IPS DF 6.9 (cell line): ENCODE results near the gene C6orf120.

Experiments
- DNase-seq: peaks from one replicate; pipeline ENCODE4 v3.0.0-alpha.2; 2013; ENCODE audit warnings: low read depth, low spot score
- H3K27ac ChIP-seq: one replicate; pipeline ENCODE4 v1.5.1; 2013; ENCODE audit warnings: low read length, control low read depth
- H3K27me3 ChIP-seq: 2 replicates; pipeline ENCODE4 v1.6.1; 2013; ENCODE audit warnings: mild to moderate bottlenecking, low read length; ENCODE audit not compliant: control insufficient read depth, insufficient read depth
- H3K36me3 ChIP-seq: 2 replicates; pipeline ENCODE4 v1.6.1; 2013; ENCODE audit warnings: low read length; ENCODE audit not compliant: control insufficient read depth, insufficient read depth
- H3K4me1 ChIP-seq: 2 replicates; pipeline ENCODE4 v1.6.1; 2013; ENCODE audit warnings: low read length; ENCODE audit not compliant: control insufficient read depth, insufficient read depth
- H3K4me3 ChIP-seq: 2 replicates; pipeline ENCODE4 v1.5.1; 2013; ENCODE audit warnings: mild to moderate bottlenecking, low read length
- H3K9me3 ChIP-seq: 2 replicates; pipeline ENCODE4 v1.6.1; 2013; ENCODE audit warnings: low read length, inconsistent platforms; ENCODE audit not compliant: control insufficient read depth, insufficient read depth
- WGBS: extraction: QIAGEN DNeasy Blood & Tissue Kit; methylation state at CpG from one replicate; pipeline ENCODE4 v1.1.7; 2013; ENCODE audit warnings: mixed read lengths, missing lambda C conversion rate; ENCODE audit not compliant: insufficient read length, insufficient coverage; 5-methylcytosine and 5-hydroxymethylcytosine counted together

C6orf120 gene

DNA sequence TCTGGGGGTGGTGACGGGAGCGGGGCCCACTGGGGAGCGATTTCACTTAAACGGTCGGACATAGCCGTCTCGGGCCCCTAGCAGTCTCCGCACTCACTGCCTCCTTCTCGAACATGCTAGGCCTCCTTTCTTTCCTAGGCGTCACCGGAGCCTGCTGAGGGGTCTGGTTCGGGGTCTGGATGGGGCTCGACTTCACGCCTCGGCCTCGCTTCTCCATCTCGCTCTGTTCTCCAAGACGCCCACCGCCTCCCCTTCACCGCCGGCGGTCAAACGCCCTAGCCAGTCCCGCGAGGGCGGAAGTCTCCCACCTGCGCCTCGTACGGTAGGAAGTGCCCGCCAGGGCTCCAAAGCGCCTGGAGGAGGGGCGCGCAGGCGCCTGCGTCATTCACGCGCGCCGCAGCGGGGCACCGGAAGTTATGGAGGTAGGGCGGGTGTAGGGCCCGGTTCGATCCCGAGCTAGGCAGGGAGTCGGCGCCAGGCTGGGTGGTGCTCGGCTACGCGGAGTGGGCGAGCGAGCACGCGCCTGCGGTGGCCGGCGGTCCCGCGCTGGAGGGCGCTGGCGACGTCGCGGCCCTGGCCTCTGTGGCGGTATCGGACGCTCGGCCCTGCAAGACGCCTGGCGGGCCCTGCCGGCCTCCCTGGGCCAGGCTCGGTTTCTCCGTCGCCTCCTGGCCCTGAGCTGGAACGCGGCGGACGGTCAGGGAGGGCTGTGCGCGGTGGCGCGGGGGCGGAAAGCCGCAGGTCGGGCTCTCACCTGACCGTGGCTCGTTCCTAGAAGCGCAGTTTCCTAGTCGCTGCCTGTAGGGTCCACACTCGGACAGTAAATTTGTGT lies 49.5 kb downstream of the C6orf120 start, which contains the start of the genes DYNLT2 and ERMARD:
TSS of gene DYNLT2 (minus strand) at position 331 of the 832 bp plus-strand sequence. CDS start at position 217, 114 bp downstream.
TSS of gene ERMARD (plus strand) at position 381 of the 832 bp plus-strand sequence. CDS start at position 417, 36 bp downstream.
- H3K4me3 ChIP-seq: peak within 1 kb of the TSS; percentile 68; the same call in 1 of the 2 replicates
- no peaks in the 10 kb centered on the region for H3K9me3 ChIP-seq
- peak; percentile 85 for DNase-seq
- H3K36me3 ChIP-seq: no peaks in the 10 kb centered on the region
- no peaks in the 10 kb centered on the region for H3K27me3 ChIP-seq
- WGBS: no CpG with 5 or more reads among the region's 90 CpGs
- H3K4me1 ChIP-seq: no peaks in the 10 kb centered on the region
- no peak within 1 kb of the TSS for H3K27ac ChIP-seq

- Histone ChIP-seq H3K27me3 (no peaks in the 10 kb centered on the region), H3K36me3 (no peaks in the 10 kb centered on the region), H3K4me1 (no peaks in the 10 kb centered on the region), H3K27ac (no peak overlapping the region), H3K9me3 (no peaks in the 10 kb centered on the region), H3K4me3 (peak overlapping the region; percentile 68; the same call in 1 of the 2 replicates)
- WGBS: no CpG with 5 or more reads among the region's 19 CpGs
- DNase-seq: no peak
Measured at GRCh38 chr6:169752074-169752623, 50.2 kb downstream of the C6orf120 start.
